ENCODE data around the gene ZSWIM3. TPM values are rescaled to one million over a fixed set of nuclear protein-coding genes. Genes with fewer than 3 reads are reported as not detected.

Gene ZSWIM3
- total and polyA plus RNA-seq, 2 of the 13 experiments (the other 11 are each of a cell fraction or from before 2014, with no cell fraction given): 5.2 to 5.8 TPM

DNA sequence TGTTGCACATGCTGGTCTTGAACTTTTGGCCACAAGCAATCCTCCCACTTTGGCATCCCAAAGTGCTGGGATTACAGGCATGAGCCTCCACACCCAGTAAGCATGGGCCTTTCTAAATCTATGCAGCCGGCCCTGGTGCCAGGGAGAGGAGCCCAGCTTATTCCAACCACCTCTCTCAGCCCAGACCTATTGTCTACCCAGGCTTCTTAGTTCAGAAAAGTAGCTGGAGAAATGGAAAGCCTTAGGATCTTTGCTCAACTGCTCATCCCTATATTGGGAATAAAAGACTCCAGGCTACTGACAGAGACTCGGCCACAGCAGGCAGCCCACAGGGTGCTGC, 69.3 kb downstream of the ZSWIM3 start (continued):
- TF ChIP-seq, protein P1, sequence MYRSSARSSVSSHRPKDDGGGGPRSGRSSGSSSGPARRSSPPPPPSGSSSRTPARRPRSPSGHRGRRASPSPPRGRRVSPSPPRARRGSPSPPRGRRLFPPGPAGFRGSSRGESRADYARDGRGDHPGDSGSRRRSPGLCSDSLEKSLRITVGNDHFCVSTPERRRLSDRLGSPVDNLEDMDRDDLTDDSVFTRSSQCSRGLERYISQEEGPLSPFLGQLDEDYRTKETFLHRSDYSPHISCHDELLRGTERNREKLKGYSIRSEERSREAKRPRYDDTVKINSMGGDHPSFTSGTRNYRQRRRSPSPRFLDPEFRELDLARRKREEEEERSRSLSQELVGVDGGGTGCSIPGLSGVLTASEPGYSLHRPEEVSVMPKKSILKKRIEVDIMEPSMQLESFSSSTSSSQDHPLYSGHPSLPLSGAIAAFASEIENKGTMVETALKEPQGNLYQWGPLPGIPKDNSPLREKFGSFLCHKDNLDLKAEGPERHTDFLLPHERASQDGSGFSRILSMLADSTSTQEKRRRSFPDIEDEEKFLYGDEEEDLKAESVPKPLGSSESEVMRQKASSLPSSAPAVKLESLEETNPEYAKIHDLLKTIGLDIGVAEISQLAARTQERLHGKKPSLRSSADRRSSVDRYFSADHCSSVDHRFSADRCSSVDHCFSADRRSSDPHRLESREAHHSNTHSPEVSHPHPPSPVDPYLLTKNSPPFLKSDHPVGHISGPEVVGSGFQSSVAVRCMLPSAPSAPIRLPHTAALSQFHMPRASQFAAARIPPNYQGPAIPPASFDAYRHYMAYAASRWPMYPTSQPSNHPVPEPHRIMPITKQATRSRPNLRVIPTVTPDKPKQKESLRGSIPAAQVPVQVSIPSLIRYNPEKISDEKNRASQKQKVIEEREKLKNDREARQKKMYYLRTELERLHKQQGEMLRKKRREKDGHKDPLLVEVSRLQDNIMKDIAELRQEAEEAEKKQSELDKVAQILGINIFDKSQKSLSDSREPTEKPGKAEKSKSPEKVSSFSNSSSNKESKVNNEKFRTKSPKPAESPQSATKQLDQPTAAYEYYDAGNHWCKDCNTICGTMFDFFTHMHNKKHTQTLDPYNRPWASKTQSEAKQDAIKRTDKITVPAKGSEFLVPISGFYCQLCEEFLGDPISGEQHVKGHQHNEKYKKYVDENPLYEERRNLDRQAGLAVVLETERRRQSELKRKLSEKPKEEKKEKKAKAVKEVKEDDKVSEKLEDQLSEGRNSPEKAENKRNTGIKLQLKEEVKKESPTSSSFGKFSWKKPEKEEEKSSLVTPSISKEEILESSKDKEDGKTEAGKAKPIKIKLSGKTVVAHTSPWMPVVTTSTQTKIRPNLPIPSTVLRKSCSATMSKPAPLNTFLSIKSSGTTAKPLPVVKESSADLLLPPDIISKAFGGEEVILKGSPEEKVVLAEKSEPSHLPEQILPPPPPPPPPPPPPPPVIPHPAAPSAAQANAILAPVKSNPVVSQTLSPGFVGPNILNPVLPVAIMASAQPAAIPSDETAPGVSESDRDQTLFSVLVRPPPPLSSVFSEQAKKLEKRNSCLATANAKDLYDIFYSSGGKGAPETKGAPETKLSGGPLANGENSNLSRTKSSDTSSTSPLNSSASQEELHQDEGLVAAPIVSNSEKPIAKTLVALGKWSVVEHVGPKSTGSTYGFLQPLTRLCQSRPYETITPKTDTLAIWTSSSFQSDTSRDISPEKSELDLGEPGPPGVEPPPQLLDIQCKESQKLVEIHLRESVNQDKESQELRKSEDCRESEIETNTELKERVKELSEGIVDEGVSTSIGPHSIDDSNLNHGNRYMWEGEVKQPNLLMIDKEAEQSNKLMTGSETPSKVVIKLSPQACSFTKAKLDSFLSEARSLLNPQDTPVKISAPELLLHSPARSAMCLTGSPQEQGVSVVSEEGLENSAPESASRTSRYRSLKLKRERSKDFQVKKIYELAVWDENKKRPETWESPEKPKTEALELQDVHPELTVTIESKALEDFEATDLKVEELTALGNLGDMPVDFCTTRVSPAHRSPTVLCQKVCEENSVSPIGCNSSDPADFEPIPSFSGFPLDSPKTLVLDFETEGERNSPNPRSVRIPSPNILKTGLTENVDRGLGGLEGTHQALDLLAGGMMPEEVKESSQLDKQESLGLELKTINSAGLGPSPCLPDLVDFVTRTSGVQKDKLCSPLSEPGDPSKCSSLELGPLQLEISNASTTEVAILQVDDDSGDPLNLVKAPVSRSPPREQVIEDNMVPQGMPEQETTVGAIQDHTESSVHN (CRISPR knock-in tag; IDR thresholded peaks at IDR 0.05): 0 out of 2 replicates have a peak, but pooled peaks have one; percentile 8
- TF ChIP-seq ZFP82 (CRISPR knock-in tag; IDR thresholded peaks at IDR 0.05; ENCODE audit: borderline replicate concordance) (0 out of 2 replicates have a peak, but pooled peaks have one; percentile 60), ZKSCAN1 (IDR thresholded peaks at IDR 0.05; ENCODE audit: low read length) (0 out of 2 replicates have a peak, but pooled peaks have one; percentile 0), ZNF747 (CRISPR knock-in tag; IDR thresholded peaks at IDR 0.05; ENCODE audit: borderline replicate concordance) (no peak), EEA1 (CRISPR knock-in tag; IDR thresholded peaks at IDR 0.05; ENCODE audit: borderline replicate concordance) (peak; percentile 58; the same call in 1 of the 2 replicates), HNRNPLL (IDR thresholded peaks at IDR 0.05; ENCODE audit: low read depth, low read length, poor library complexity, severe bottlenecking) (no peak), ZMYM2 (CRISPR knock-in tag; IDR thresholded peaks at IDR 0.05) (no peak), ZNF670 (CRISPR knock-in tag; IDR thresholded peaks at IDR 0.05; ENCODE audit: borderline replicate concordance) (0 out of 2 replicates have a peak, but pooled peaks have one; percentile 51), ETV6 (CRISPR knock-in tag; conservative IDR thresholded peaks at IDR 0.05) (peak; percentile 25; the same call in 1 of the 2 replicates), KDM2A (CRISPR knock-in tag; IDR thresholded peaks at IDR 0.05; ENCODE audit: borderline replicate concordance, low read depth) (0 out of 2 replicates have a peak, but pooled peaks have one; percentile 41), ZNF891 (CRISPR knock-in tag; IDR thresholded peaks at IDR 0.05) (peak; percentile 73; the same call in 1 of the 2 replicates)
- TF ChIP-seq, protein P2, sequence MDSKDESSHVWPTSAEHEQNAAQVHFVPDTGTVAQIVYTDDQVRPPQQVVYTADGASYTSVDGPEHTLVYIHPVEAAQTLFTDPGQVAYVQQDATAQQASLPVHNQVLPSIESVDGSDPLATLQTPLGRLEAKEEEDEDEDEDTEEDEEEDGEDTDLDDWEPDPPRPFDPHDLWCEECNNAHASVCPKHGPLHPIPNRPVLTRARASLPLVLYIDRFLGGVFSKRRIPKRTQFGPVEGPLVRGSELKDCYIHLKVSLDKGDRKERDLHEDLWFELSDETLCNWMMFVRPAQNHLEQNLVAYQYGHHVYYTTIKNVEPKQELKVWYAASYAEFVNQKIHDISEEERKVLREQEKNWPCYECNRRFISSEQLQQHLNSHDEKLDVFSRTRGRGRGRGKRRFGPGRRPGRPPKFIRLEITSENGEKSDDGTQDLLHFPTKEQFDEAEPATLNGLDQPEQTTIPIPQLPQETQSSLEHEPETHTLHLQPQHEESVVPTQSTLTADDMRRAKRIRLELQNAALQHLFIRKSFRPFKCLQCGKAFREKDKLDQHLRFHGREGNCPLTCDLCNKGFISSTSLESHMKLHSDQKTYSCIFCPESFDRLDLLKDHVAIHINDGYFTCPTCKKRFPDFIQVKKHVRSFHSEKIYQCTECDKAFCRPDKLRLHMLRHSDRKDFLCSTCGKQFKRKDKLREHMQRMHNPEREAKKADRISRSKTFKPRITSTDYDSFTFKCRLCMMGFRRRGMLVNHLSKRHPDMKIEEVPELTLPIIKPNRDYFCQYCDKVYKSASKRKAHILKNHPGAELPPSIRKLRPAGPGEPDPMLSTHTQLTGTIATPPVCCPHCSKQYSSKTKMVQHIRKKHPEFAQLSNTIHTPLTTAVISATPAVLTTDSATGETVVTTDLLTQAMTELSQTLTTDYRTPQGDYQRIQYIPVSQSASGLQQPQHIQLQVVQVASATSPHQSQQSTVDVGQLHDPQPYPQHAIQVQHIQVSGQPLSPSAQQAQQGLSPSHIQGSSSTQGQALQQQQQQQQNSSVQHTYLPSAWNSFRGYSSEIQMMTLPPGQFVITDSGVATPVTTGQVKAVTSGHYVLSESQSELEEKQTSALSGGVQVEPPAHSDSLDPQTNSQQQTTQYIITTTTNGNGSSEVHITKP (CRISPR knock-in tag; IDR thresholded peaks at IDR 0.05; ENCODE audit: low read depth): no peak

All from HepG2 (cell line).